ENCODE measurements around the gene AFAP1L2.

Gene AFAP1L2

GRCh38 chr10:114319406-114320248, 84.7 kb downstream of the AFAP1L2 start:
- TF ChIP-seq NFIC (IDR thresholded peaks at IDR 0.05), result no peak
- TF ChIP-seq CEBPB (IDR thresholded peaks at IDR 0.05), result no peak
- no peak for TF ChIP-seq TAF1 (IDR thresholded peaks at IDR 0.05; ENCODE audit: low read depth)
- no peak for TF ChIP-seq ZBTB7A (IDR thresholded peaks at IDR 0.05; ENCODE audit: low read depth)
- TF ChIP-seq EGR1 (IDR thresholded peaks at IDR 0.05), result no peak
- TF ChIP-seq RAD21 (IDR thresholded peaks at IDR 0.05; ENCODE audit: low read depth), result no peak
- TF ChIP-seq TCF12 (IDR thresholded peaks at IDR 0.05; ENCODE audit: low read depth), result no peak
- TF ChIP-seq YY1 (IDR thresholded peaks at IDR 0.05; ENCODE audit: low read depth), result no peak
- TF ChIP-seq EP300 (IDR thresholded peaks at IDR 0.05; ENCODE audit: borderline replicate concordance), result no peak
- TF ChIP-seq MAX (IDR thresholded peaks at IDR 0.05), result no peak
- TF ChIP-seq USF1 (IDR thresholded peaks at IDR 0.05), result no peak
- TF ChIP-seq CREB1 (IDR thresholded peaks at IDR 0.05; ENCODE audit: low read depth), result no peak

GRCh38 chr10:114316744-114317143, 87.6 kb downstream of the AFAP1L2 start:
- TF ChIP-seq EP300 (IDR thresholded peaks at IDR 0.05; ENCODE audit: borderline replicate concordance) (no peak), YY1 (IDR thresholded peaks at IDR 0.05; ENCODE audit: low read depth) (no peak), RAD21 (IDR thresholded peaks at IDR 0.05; ENCODE audit: low read depth) (no peak), TAF1 (IDR thresholded peaks at IDR 0.05; ENCODE audit: low read depth) (no peak), NFIC (IDR thresholded peaks at IDR 0.05) (no peak), MAX (IDR thresholded peaks at IDR 0.05) (no peak), TEAD4 (IDR thresholded peaks at IDR 0.05) (no peak), CREB1 (IDR thresholded peaks at IDR 0.05; ENCODE audit: low read depth) (no peak), FOXM1 (IDR thresholded peaks at IDR 0.05; ENCODE audit: borderline replicate concordance, low read depth) (no peak), REST (IDR thresholded peaks at IDR 0.05; ENCODE audit: low read depth) (no peak), USF1 (IDR thresholded peaks at IDR 0.05) (no peak), EGR1 (IDR thresholded peaks at IDR 0.05) (no peak)

- TF ChIP-seq FOXM1 (IDR thresholded peaks at IDR 0.05; ENCODE audit: borderline replicate concordance, low read depth) (no peak), REST (IDR thresholded peaks at IDR 0.05; ENCODE audit: low read depth) (no peak), TEAD4 (IDR thresholded peaks at IDR 0.05) (no peak), RAD21 (IDR thresholded peaks at IDR 0.05; ENCODE audit: low read depth) (no peak), CREB1 (IDR thresholded peaks at IDR 0.05; ENCODE audit: low read depth) (no peak), YY1 (IDR thresholded peaks at IDR 0.05; ENCODE audit: low read depth) (no peak), USF1 (IDR thresholded peaks at IDR 0.05) (no peak), NFIC (IDR thresholded peaks at IDR 0.05) (no peak), CEBPB (IDR thresholded peaks at IDR 0.05) (no peak), EGR1 (IDR thresholded peaks at IDR 0.05) (no peak), EP300 (IDR thresholded peaks at IDR 0.05; ENCODE audit: borderline replicate concordance) (no peak), TAF1 (IDR thresholded peaks at IDR 0.05; ENCODE audit: low read depth) (no peak), MAX (IDR thresholded peaks at IDR 0.05) (no peak), TCF12 (IDR thresholded peaks at IDR 0.05; ENCODE audit: low read depth) (no peak), ZBTB7A (IDR thresholded peaks at IDR 0.05; ENCODE audit: low read depth) (no peak)
These were observed 88.5 kb downstream of the AFAP1L2 start for GRCh38 chr10:114315566-114316420.

GRCh38 chr10:114313866-114314265, 90.4 kb downstream of the AFAP1L2 start:
- TF ChIP-seq CEBPB (IDR thresholded peaks at IDR 0.05) (no peak), FOXM1 (IDR thresholded peaks at IDR 0.05; ENCODE audit: borderline replicate concordance, low read depth) (no peak), TAF1 (IDR thresholded peaks at IDR 0.05; ENCODE audit: low read depth) (no peak), EGR1 (IDR thresholded peaks at IDR 0.05) (no peak), ZBTB7A (IDR thresholded peaks at IDR 0.05; ENCODE audit: low read depth) (no peak), YY1 (IDR thresholded peaks at IDR 0.05; ENCODE audit: low read depth) (no peak), NFIC (IDR thresholded peaks at IDR 0.05) (no peak), MAX (IDR thresholded peaks at IDR 0.05) (no peak)
